Suprapubic skin (tissue), 4 donors: ENCODE results near the gene ARHGAP22.

Source experiments
- EP300 ChIP-seq: sonication (generic); formaldehyde crosslinking; IDR thresholded peaks from one replicate; pipeline ENCODE4 v1.6.1; 2017; ENCODE audit warnings: antibody characterized with exemption
- POLR2A ChIP-seq, 2 donors: fragments of 450-650 bp; IDR thresholded peaks; one replicate each; pipeline ENCODE4 v1.6.1; 2017; ENCODE audit warnings: antibody characterized with exemption in 2 of 2, mild to moderate bottlenecking in 2 of 2, moderate library complexity in 2 of 2
- POLR2AphosphoS5 ChIP-seq, 3 donors: sonication (generic); formaldehyde crosslinking; IDR thresholded peaks; one replicate each; pipeline ENCODE4 v1.6.1; 2017; ENCODE audit warnings: antibody characterized with exemption in 3 of 3
- TF ChIP-seq, protein P1 (sequence below), 2 donors: fragments of 200-600 bp in 1 of 2; fragments of 450-650 bp in 1 of 2; sonication (generic) in 1 of 2; IDR thresholded peaks; one replicate each; pipeline ENCODE4 v1.5.1; 2016 to 2019; ENCODE audit warnings: antibody characterized with exemption in 2 of 2, mild to moderate bottlenecking in 1 of 2, moderate library complexity in 1 of 2

- TF ChIP-seq, protein P1, sequence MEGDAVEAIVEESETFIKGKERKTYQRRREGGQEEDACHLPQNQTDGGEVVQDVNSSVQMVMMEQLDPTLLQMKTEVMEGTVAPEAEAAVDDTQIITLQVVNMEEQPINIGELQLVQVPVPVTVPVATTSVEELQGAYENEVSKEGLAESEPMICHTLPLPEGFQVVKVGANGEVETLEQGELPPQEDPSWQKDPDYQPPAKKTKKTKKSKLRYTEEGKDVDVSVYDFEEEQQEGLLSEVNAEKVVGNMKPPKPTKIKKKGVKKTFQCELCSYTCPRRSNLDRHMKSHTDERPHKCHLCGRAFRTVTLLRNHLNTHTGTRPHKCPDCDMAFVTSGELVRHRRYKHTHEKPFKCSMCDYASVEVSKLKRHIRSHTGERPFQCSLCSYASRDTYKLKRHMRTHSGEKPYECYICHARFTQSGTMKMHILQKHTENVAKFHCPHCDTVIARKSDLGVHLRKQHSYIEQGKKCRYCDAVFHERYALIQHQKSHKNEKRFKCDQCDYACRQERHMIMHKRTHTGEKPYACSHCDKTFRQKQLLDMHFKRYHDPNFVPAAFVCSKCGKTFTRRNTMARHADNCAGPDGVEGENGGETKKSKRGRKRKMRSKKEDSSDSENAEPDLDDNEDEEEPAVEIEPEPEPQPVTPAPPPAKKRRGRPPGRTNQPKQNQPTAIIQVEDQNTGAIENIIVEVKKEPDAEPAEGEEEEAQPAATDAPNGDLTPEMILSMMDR (IDR thresholded peaks at IDR 0.05), result no peak
- TF ChIP-seq POLR2A (IDR thresholded peaks at IDR 0.05) (no peak), POLR2AphosphoS5 (IDR thresholded peaks at IDR 0.05) (no peak), EP300 (no peak)
Measured at GRCh38 chr10:48548531-48549135, 56.2 kb downstream of the ARHGAP22 start.
